ENCODE measurements around the gene PRKCG.

DNA sequence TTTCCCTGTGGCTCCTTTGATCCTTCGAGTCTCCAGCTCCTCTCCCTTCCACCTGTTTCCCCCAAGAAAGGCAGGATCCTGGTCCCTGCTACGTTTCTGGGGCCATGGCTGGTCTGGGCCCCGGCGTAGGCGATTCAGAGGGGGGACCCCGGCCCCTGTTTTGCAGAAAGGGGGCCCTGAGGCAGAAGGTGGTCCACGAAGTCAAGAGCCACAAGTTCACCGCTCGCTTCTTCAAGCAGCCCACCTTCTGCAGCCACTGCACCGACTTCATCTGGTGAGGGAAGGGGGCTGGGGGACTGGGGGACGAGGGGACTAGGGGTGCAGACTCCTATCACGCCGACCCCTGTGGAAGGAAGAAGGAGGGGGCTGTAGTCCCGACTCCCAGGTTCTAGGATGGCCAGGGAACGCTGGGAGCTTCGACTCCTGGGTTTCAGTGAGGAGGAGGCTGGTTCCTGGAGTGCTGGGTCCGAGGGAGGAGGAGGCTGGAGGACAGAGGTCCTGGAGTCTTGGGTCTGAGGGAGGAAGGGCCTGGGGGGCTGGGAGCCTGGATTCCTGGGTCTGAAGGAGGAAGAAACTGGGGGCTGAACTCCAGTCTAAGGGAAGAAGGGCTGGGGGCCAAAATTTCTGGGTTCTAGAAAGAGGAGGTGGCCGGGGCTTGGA is 524 bp downstream of the PRKCG start:
- TF ChIP-seq, protein P1, sequence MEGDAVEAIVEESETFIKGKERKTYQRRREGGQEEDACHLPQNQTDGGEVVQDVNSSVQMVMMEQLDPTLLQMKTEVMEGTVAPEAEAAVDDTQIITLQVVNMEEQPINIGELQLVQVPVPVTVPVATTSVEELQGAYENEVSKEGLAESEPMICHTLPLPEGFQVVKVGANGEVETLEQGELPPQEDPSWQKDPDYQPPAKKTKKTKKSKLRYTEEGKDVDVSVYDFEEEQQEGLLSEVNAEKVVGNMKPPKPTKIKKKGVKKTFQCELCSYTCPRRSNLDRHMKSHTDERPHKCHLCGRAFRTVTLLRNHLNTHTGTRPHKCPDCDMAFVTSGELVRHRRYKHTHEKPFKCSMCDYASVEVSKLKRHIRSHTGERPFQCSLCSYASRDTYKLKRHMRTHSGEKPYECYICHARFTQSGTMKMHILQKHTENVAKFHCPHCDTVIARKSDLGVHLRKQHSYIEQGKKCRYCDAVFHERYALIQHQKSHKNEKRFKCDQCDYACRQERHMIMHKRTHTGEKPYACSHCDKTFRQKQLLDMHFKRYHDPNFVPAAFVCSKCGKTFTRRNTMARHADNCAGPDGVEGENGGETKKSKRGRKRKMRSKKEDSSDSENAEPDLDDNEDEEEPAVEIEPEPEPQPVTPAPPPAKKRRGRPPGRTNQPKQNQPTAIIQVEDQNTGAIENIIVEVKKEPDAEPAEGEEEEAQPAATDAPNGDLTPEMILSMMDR (conservative IDR thresholded peaks at IDR 0.05), result no peak
- TF ChIP-seq ZFX (IDR thresholded peaks at IDR 0.05), result no peak
